Measurements from ENCODE around the gene KISS1.

Gene KISS1

DNA sequence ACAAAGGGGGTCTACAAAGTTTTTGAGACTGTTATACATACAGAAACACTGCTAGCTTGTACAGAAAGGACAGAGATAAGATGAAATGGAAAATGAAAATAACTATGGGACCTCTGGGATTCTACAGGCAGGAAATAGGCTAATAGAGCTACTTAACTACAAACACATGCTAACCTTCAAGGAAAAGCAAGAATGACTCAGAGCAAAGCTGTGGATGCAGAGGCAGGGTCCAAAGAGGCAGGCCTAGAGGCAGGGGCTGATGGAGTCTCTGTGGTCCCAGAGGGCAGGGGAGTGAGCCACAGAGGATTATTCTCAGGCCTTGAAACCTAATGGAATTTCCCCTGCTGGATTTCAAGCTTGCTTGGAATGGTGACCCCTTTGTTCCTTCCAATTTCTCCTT lies 36.2 kb upstream of the KISS1 start:
- DNase-seq (ENCODE audit: extremely low spot score): no peak
- TF ChIP-seq LEF1 (IDR thresholded peaks at IDR 0.05; ENCODE audit: borderline replicate concordance): no peak
- no peak for TF ChIP-seq L3MBTL2 (conservative IDR thresholded peaks at IDR 0.05)
- no peak for TF ChIP-seq FOXK2 (IDR thresholded peaks at IDR 0.05)
- no peak for TF ChIP-seq FOXM1 (IDR thresholded peaks at IDR 0.05; ENCODE audit: borderline replicate concordance)
- no peak for TF ChIP-seq ELF4 (IDR thresholded peaks at IDR 0.05)
- TF ChIP-seq ARNT (IDR thresholded peaks at IDR 0.05): no peak
- TF ChIP-seq SP1 (IDR thresholded peaks at IDR 0.05): no peak
- TF ChIP-seq, protein P1, sequence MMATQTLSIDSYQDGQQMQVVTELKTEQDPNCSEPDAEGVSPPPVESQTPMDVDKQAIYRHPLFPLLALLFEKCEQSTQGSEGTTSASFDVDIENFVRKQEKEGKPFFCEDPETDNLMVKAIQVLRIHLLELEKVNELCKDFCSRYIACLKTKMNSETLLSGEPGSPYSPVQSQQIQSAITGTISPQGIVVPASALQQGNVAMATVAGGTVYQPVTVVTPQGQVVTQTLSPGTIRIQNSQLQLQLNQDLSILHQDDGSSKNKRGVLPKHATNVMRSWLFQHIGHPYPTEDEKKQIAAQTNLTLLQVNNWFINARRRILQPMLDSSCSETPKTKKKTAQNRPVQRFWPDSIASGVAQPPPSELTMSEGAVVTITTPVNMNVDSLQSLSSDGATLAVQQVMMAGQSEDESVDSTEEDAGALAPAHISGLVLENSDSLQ (IDR thresholded peaks at IDR 0.05): no peak
- no peak for TF ChIP-seq ZNF384 (IDR thresholded peaks at IDR 0.05)
- TF ChIP-seq CTBP1 (IDR thresholded peaks at IDR 0.05; ENCODE audit: borderline replicate concordance): no peak
- TF ChIP-seq SUZ12 (IDR thresholded peaks at IDR 0.05): no peak
- TF ChIP-seq HDGF (IDR thresholded peaks at IDR 0.05; ENCODE audit: borderline replicate concordance): no peak
- no peak for TF ChIP-seq BHLHE40 (IDR thresholded peaks at IDR 0.05; ENCODE audit: borderline replicate concordance)
- TF ChIP-seq FOXA1 (IDR thresholded peaks at IDR 0.05): no peak
- TF ChIP-seq NFRKB (IDR thresholded peaks at IDR 0.05): no peak
- no peak for TF ChIP-seq TARDBP (IDR thresholded peaks at IDR 0.05)
- POLR2A ChIA-PET: no interaction called here
- CTCF ChIA-PET: interaction anchor here (1.4 kb wide), 1 partner anchor 26 kb away, joined by 3 read pairs; no protein-coding TSS in a partner anchor

DNA sequence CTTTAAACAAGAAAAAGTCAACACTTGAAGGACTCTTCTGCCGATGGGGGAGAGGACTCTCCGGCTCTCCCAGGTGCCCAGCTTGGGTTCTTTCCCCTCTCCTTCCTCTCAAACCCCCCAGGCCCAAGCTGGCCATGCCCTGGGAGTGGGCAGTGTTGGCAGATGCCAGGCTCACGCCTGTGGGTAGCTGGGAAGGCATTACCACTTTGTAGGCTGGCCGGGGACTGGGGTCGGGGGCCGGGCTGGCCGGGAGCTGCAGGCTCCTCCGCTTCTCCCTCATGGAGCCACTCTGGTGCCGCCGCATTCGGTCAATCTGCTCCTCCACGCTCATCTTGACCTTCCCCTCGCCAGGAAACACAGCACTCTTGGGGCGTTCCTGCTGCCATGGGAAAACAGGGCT lies 33.9 kb upstream of the KISS1 start:
- TF ChIP-seq BHLHE40 (IDR thresholded peaks at IDR 0.05; ENCODE audit: borderline replicate concordance): no peak
- TF ChIP-seq FOXM1 (IDR thresholded peaks at IDR 0.05; ENCODE audit: borderline replicate concordance): no peak
- TF ChIP-seq FOXK2 (IDR thresholded peaks at IDR 0.05): no peak
- no peak for TF ChIP-seq TARDBP (IDR thresholded peaks at IDR 0.05)
- TF ChIP-seq SUZ12 (IDR thresholded peaks at IDR 0.05): no peak
- no peak for TF ChIP-seq HDGF (IDR thresholded peaks at IDR 0.05; ENCODE audit: borderline replicate concordance)
- TF ChIP-seq L3MBTL2 (conservative IDR thresholded peaks at IDR 0.05): no peak
- TF ChIP-seq LEF1 (IDR thresholded peaks at IDR 0.05; ENCODE audit: borderline replicate concordance): no peak
- TF ChIP-seq FOXA1 (IDR thresholded peaks at IDR 0.05): no peak
- no peak for TF ChIP-seq ELF4 (IDR thresholded peaks at IDR 0.05)
- TF ChIP-seq SP1 (IDR thresholded peaks at IDR 0.05): no peak
- ChIA-PET POLR2A (no interaction called here), CTCF (interaction anchor here (1.0 kb wide), 1 partner anchor 67 kb away, joined by 3 read pairs; no protein-coding TSS in a partner anchor)
- DNase-seq (ENCODE audit: extremely low spot score): no peak

DNA sequence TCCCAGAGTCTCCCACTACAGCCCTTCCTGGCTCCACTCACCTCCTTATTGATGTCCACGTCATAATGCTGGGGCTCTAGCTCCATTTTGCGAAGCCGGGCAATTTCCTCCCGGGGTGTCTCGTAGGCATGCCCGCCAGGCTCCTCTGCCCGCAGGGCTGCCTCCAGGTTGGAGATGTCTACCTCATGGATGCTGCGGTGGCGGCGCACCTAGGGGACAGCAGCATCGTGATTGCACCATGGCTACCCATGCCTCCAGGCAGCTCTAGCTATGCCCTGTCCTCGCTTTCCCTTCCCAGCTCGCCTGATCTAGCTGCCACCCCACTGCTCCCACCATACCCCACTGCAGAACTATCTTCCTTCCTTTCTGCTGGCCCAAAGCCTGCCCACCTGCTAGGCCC lies 32.6 kb upstream of the KISS1 start:
- ChIA-PET CTCF (interaction anchor here (1.1 kb wide), 1 partner anchor 22 kb away, joined by 3 read pairs; no protein-coding TSS in a partner anchor), POLR2A (no interaction called here)
- no peak for TF ChIP-seq FOXA1 (IDR thresholded peaks at IDR 0.05)
- no peak for TF ChIP-seq FOXK2 (IDR thresholded peaks at IDR 0.05)
- TF ChIP-seq ZNF384 (IDR thresholded peaks at IDR 0.05): no peak
- no peak for TF ChIP-seq SP1 (IDR thresholded peaks at IDR 0.05)
- TF ChIP-seq ELF4 (IDR thresholded peaks at IDR 0.05): no peak
- no peak for TF ChIP-seq ARNT (IDR thresholded peaks at IDR 0.05)
- TF ChIP-seq SUZ12 (IDR thresholded peaks at IDR 0.05): no peak
- TF ChIP-seq, protein P1 (IDR thresholded peaks at IDR 0.05): no peak
- no peak for TF ChIP-seq TARDBP (IDR thresholded peaks at IDR 0.05)
- no peak for TF ChIP-seq FOXM1 (IDR thresholded peaks at IDR 0.05; ENCODE audit: borderline replicate concordance)
- no peak for TF ChIP-seq BHLHE40 (IDR thresholded peaks at IDR 0.05; ENCODE audit: borderline replicate concordance)
- no peak for TF ChIP-seq LEF1 (IDR thresholded peaks at IDR 0.05; ENCODE audit: borderline replicate concordance)
- no peak for TF ChIP-seq CTBP1 (IDR thresholded peaks at IDR 0.05; ENCODE audit: borderline replicate concordance)
- TF ChIP-seq L3MBTL2 (conservative IDR thresholded peaks at IDR 0.05): no peak
- no peak for TF ChIP-seq NFRKB (IDR thresholded peaks at IDR 0.05)
- no peak for DNase-seq (ENCODE audit: extremely low spot score)

GRCh38 chr1:204227996-204228785 lies 31.9 kb upstream of the KISS1 start:
- ChIA-PET CTCF (interaction anchor here (1.1 kb wide), 1 partner anchor 21 kb away, joined by 3 read pairs; no protein-coding TSS in a partner anchor), POLR2A (no interaction called here)
- TF ChIP-seq SUZ12 (IDR thresholded peaks at IDR 0.05) (no peak), FOXM1 (IDR thresholded peaks at IDR 0.05; ENCODE audit: borderline replicate concordance) (no peak), L3MBTL2 (conservative IDR thresholded peaks at IDR 0.05) (no peak), SP1 (IDR thresholded peaks at IDR 0.05) (no peak), LEF1 (IDR thresholded peaks at IDR 0.05; ENCODE audit: borderline replicate concordance) (no peak), CTBP1 (IDR thresholded peaks at IDR 0.05; ENCODE audit: borderline replicate concordance) (no peak), HDGF (IDR thresholded peaks at IDR 0.05; ENCODE audit: borderline replicate concordance) (no peak), NFRKB (IDR thresholded peaks at IDR 0.05) (no peak), BHLHE40 (IDR thresholded peaks at IDR 0.05; ENCODE audit: borderline replicate concordance) (no peak), ELF4 (IDR thresholded peaks at IDR 0.05) (no peak), ZNF384 (IDR thresholded peaks at IDR 0.05) (no peak), ARNT (IDR thresholded peaks at IDR 0.05) (no peak), FOXA1 (IDR thresholded peaks at IDR 0.05) (no peak), FOXK2 (IDR thresholded peaks at IDR 0.05) (no peak)
- TF ChIP-seq, protein P1 (IDR thresholded peaks at IDR 0.05): no peak
- DNase-seq (ENCODE audit: extremely low spot score): no peak

DNA sequence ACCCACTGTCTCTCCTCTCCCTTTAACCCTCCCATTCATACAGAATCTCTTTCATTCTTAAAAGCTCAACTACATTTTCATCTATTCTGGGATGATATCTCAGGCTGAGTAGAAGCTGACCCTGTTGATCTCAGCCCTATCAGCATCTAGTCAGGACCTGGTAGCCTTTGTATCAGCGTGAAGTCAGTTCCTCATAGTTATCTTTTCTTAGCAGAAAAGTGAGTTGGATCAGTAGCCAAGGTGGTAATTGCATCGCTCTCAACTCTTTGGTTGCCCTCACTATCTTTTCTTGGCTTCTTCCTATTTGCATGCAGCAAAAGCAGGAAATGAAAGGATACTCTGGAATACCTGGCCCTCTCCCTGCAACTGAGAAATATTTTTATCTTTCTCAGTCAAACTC lies 31.1 kb upstream of the KISS1 start:
- POLR2A ChIA-PET: no interaction called here
- CTCF ChIA-PET: interaction anchor here (0.6 kb wide), 1 partner anchor 172 kb away, joined by 3 read pairs; no protein-coding TSS in a partner anchor
- no peak for DNase-seq (ENCODE audit: extremely low spot score)
- TF ChIP-seq FOXM1 (IDR thresholded peaks at IDR 0.05; ENCODE audit: borderline replicate concordance): no peak
- TF ChIP-seq ARNT (IDR thresholded peaks at IDR 0.05): no peak
- TF ChIP-seq ELF4 (IDR thresholded peaks at IDR 0.05): no peak
- TF ChIP-seq BHLHE40 (IDR thresholded peaks at IDR 0.05; ENCODE audit: borderline replicate concordance): no peak
- TF ChIP-seq, protein P1 (IDR thresholded peaks at IDR 0.05): no peak
- TF ChIP-seq FOXA1 (IDR thresholded peaks at IDR 0.05): no peak
- no peak for TF ChIP-seq FOXK2 (IDR thresholded peaks at IDR 0.05)
- TF ChIP-seq LEF1 (IDR thresholded peaks at IDR 0.05; ENCODE audit: borderline replicate concordance): no peak
- TF ChIP-seq SUZ12 (IDR thresholded peaks at IDR 0.05): no peak
- no peak for TF ChIP-seq NFRKB (IDR thresholded peaks at IDR 0.05)
- no peak for TF ChIP-seq TARDBP (IDR thresholded peaks at IDR 0.05)
- no peak for TF ChIP-seq ZNF384 (IDR thresholded peaks at IDR 0.05)
- no peak for TF ChIP-seq SP1 (IDR thresholded peaks at IDR 0.05)
- no peak for TF ChIP-seq HDGF (IDR thresholded peaks at IDR 0.05; ENCODE audit: borderline replicate concordance)

Measured in HEK293T (cell line).